HFFc6 (cell line): Measurements from ENCODE around the gene MGAT4B. TPM values are rescaled to one million over a fixed set of nuclear protein-coding genes. Genes with fewer than 3 reads are reported as not detected.

Experiments used
- DNase-seq: peaks from one replicate; pipeline ENCODE4 v3.0.0-alpha.2; 2018
- H3K27ac Mint-ChIP-seq: 2 replicates; pipeline ENCODE4 v1.8.0; 2020; ENCODE audit warnings: mild to moderate bottlenecking, mixed read lengths
- H3K27me3 Mint-ChIP-seq: 2 replicates; pipeline ENCODE4 v1.8.0; 2021; ENCODE audit warnings: mild to moderate bottlenecking, moderate library complexity, mixed read lengths; ENCODE audit not compliant: insufficient read depth
- H3K36me3 Mint-ChIP-seq: 2 replicates; pipeline ENCODE4 v1.8.0; 2021; ENCODE audit warnings: low read depth, mixed read lengths
- H3K4me1 Mint-ChIP-seq: 2 replicates; pipeline ENCODE4 v1.8.0; 2020; ENCODE audit warnings: low read depth, mixed read lengths
- H3K4me3 Mint-ChIP-seq: 2 replicates; pipeline ENCODE4 v1.8.0; 2020; ENCODE audit warnings: mild to moderate bottlenecking, moderate library complexity, mixed read lengths
- H3K9me3 Mint-ChIP-seq: 2 replicates; pipeline ENCODE4 v1.8.0; 2020; ENCODE audit warnings: mild to moderate bottlenecking, mixed read lengths
- total RNA-seq, 6 experiments: library from RNA; stranded (reverse); fragmentation: NEBNext Ultra II Directional; extraction: Animal tissue kit (Norgen Biotek cat#: 25700); gene quantifications; 2 replicates in 1 of 6; 3 replicates in 5 of 6; pipeline ENCODE4 v1.2.3, GENCODE V29; 2021
- TF ChIP-seq, protein P1 (sequence below): fragments of 200-600 bp; sonication (generic); IDR thresholded peaks from 2 replicates; pipeline ENCODE4 v1.5.0; 2021; ENCODE audit warnings: antibody characterized with exemption, mild to moderate bottlenecking

The MGAT4B gene
- total RNA-seq, 6 experiments from 2014 or later = 129 to 166 (median 148) TPM

- peaks cover 9% of the 10 kb centered on the region for H3K4me1 Mint-ChIP-seq
- TF ChIP-seq, protein P1, sequence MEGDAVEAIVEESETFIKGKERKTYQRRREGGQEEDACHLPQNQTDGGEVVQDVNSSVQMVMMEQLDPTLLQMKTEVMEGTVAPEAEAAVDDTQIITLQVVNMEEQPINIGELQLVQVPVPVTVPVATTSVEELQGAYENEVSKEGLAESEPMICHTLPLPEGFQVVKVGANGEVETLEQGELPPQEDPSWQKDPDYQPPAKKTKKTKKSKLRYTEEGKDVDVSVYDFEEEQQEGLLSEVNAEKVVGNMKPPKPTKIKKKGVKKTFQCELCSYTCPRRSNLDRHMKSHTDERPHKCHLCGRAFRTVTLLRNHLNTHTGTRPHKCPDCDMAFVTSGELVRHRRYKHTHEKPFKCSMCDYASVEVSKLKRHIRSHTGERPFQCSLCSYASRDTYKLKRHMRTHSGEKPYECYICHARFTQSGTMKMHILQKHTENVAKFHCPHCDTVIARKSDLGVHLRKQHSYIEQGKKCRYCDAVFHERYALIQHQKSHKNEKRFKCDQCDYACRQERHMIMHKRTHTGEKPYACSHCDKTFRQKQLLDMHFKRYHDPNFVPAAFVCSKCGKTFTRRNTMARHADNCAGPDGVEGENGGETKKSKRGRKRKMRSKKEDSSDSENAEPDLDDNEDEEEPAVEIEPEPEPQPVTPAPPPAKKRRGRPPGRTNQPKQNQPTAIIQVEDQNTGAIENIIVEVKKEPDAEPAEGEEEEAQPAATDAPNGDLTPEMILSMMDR = no peak
- peaks cover 8% of the 10 kb centered on the region for H3K9me3 Mint-ChIP-seq
- H3K4me3 Mint-ChIP-seq = no peak overlapping the region
- H3K36me3 Mint-ChIP-seq = peaks cover 65% of the 10 kb centered on the region
- H3K27ac Mint-ChIP-seq = no peak overlapping the region
- no peak for DNase-seq
- H3K27me3 Mint-ChIP-seq = peaks cover 11% of the 10 kb centered on the region
Measured at GRCh38 chr5:179834120-179834519, 27.5 kb upstream of the MGAT4B start.

GRCh38 chr5:179833709-179834070 is 27.0 kb upstream of the MGAT4B start:
- peaks cover 9% of the 10 kb centered on the region for H3K9me3 Mint-ChIP-seq
- no peak overlapping the region; the same call in 1 of the 2 replicates for H3K27ac Mint-ChIP-seq
- H3K4me3 Mint-ChIP-seq = no peak overlapping the region
- H3K36me3 Mint-ChIP-seq = peaks cover 69% of the 10 kb centered on the region
- DNase-seq = no peak
- H3K4me1 Mint-ChIP-seq = peaks cover 9% of the 10 kb centered on the region
- H3K27me3 Mint-ChIP-seq = peaks cover 11% of the 10 kb centered on the region
- TF ChIP-seq, protein P1 = no peak

DNA sequence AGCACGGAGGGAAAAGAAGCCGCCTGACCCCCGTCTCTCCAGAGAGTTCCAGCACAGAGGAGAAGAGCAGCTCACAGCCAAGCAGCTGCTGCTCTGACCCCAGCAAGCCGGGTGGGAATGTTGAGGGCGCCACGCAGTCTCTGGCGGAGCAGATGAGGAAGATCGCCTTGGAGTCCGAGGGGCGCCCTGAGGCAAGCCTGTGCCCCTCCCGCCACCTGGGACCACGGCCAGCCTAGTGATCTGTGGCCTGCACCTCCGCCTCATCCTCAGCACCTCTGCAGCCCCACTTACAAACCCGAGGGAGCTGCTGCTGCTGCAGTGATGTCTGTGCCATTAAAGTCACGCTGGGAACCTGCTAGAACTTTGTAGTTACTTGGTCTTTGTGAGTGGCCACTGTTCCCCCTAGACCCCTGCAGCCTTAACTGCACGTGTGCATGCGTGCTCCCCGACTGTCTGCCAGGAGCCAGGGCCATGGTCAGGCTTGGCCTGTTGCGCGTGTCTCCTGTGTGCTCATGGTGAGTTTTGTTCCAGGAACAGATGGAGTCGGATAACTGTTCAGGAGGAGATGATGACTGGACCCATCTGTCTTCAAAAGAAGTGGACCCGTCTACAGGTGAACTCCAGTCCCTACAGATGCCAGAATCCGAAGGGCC is 26.5 kb upstream of the MGAT4B start:
- Mint-ChIP-seq H3K4me1 (peaks cover 9% of the 10 kb centered on the region), H3K36me3 (peaks cover 74% of the 10 kb centered on the region), H3K27ac (no peak overlapping the region; the same call in 1 of the 2 replicates), H3K9me3 (peaks cover 9% of the 10 kb centered on the region), H3K27me3 (peaks cover 10% of the 10 kb centered on the region), H3K4me3 (no peak overlapping the region)
- DNase-seq = no peak
- TF ChIP-seq, protein P1 = no peak

GRCh38 chr5:179832039-179832745 is 25.5 kb upstream of the MGAT4B start:
- TF ChIP-seq, protein P1 = no peak
- Mint-ChIP-seq H3K4me3 (no peak overlapping the region; the same call in 1 of the 2 replicates), H3K27ac (no peak overlapping the region), H3K4me1 (peaks cover 19% of the 10 kb centered on the region), H3K27me3 (peaks cover 13% of the 10 kb centered on the region), H3K36me3 (peaks cover 79% of the 10 kb centered on the region), H3K9me3 (peaks cover 9% of the 10 kb centered on the region)
- no peak for DNase-seq

DNA sequence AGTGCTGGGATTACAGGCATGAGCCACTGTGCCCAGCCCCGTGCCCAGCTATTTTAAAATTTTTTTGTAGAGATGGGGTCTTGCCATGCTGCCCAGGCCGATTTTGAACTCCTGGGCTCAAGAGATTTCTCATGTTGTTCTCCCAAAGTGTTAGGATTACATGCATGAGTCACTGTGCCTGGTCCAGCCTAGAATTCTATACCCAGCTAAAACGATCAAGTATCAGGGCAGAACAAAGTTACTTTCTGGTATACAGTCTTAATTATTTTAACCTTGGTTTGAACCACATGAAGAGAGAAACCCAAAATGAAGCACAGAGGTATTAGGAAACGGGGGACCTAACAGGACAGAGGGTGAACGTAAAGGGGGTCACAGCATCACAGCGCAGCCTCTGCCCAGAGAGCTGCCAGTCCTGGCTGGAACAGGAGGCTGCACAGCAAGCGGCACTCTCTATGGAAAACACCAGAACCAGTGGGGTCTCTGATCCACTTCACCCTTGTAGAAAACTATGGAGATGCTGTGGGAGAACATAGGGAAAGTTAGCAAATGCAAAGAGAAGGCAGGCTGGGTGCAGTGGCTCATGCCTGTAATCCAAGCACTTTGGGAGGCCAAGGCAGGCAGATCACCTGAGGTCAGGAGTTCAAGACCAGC is 24.3 kb upstream of the MGAT4B start:
- TF ChIP-seq, protein P1 = no peak
- DNase-seq = no peak
- H3K4me3 Mint-ChIP-seq = no peak overlapping the region
- peaks cover 13% of the 10 kb centered on the region for H3K27me3 Mint-ChIP-seq
- H3K36me3 Mint-ChIP-seq = peaks cover 77% of the 10 kb centered on the region
- peak overlapping the region; percentile 33; the same call in 1 of the 2 replicates for H3K27ac Mint-ChIP-seq
- H3K9me3 Mint-ChIP-seq = peaks cover 9% of the 10 kb centered on the region
- H3K4me1 Mint-ChIP-seq = peaks cover 17% of the 10 kb centered on the region
